ENCODE data around the gene FBXO4.

Gene FBXO4

DNA sequence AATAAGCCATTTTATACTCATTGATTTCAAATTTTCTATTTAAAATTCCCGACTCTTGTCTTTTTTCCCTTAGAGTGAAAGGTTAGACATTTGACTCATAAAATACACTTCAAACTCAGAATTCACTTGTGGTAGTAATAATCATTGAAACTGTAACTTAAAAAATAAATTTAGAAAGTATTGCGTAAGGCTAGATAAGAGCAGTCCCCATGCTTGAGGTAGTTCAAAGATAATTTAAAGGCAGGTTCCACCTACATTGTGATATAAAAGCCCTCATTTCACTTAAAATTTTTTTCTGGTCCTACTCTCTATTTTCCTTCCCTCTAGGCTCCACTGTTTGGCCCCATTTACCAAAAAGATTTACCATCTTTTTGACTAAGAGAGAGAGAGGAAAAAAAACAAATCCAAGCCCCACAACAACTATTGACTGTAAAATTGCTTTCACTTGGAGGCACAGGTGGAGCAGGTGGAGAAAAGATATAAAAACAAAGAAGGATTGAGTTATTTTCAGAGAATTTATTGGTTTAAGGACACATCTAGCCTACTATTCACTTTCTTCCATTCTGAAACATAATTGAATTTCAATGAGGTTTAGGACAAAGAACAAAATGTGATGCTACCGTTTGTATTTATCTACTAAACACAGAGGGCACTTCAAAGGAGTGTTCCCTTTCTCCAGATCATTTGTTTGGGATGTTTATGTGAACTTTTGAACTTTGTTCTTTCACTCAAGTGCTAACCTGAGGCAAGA is 61.0 kb downstream of the FBXO4 start:
- DNase-seq: no peak

Measured in NCI-H187 treated with DMSO at 0.1 percent for 48 hours (cell line).